Endodermal cell (in vitro differentiated cells): ENCODE data around the gene NRG2. TPM values are rescaled to one million over a fixed set of nuclear protein-coding genes. Genes with fewer than 3 reads are reported as not detected.

Experiments used
- DNase-seq: peaks from one replicate; pipeline ENCODE4 v3.0.0-alpha.2; 2017
- H3K27ac ChIP-seq: 2 replicates; pipeline ENCODE4 v1.5.1; 2013; ENCODE audit warnings: mild to moderate bottlenecking, low read depth, low read length, moderate library complexity
- H3K27me3 ChIP-seq: 2 replicates; pipeline ENCODE4 v1.6.1; 2013; ENCODE audit warnings: mild to moderate bottlenecking, low read length, moderate library complexity; ENCODE audit not compliant: insufficient read depth, control insufficient read depth, poor library complexity, severe bottlenecking
- H3K36me3 ChIP-seq: 2 replicates; pipeline ENCODE4 v1.7.0; 2013; ENCODE audit warnings: mild to moderate bottlenecking, low read length, moderate library complexity; ENCODE audit not compliant: control insufficient read depth, insufficient read depth
- H3K4me1 ChIP-seq: one replicate; pipeline ENCODE4 v1.7.0; 2013; ENCODE audit warnings: low read length; ENCODE audit not compliant: control insufficient read depth, insufficient read depth
- H3K4me3 ChIP-seq: 2 replicates; pipeline ENCODE4 v1.5.1; 2013; ENCODE audit warnings: mild to moderate bottlenecking, low read length, moderate library complexity
- H3K9ac ChIP-seq: 2 replicates; pipeline ENCODE4 v1.6.1; 2013; ENCODE audit warnings: mild to moderate bottlenecking, low read length, moderate library complexity; ENCODE audit not compliant: poor library complexity, severe bottlenecking; ENCODE audit errors: extremely low read depth
- H3K9me3 ChIP-seq: 2 replicates; pipeline ENCODE4 v1.6.1; 2013; ENCODE audit warnings: mild to moderate bottlenecking, low read length, moderate library complexity; ENCODE audit not compliant: control insufficient read depth
- H3K27ac Mint-ChIP-seq: 2 replicates; pipeline ENCODE4 v1.8.0; 2020; ENCODE audit warnings: mixed read lengths
- H3K27me3 Mint-ChIP-seq: 2 replicates; pipeline ENCODE4 v1.8.0; 2021; ENCODE audit warnings: mild to moderate bottlenecking, mixed read lengths; ENCODE audit not compliant: insufficient read depth
- H3K36me3 Mint-ChIP-seq: 2 replicates; pipeline ENCODE4 v1.8.0; 2020; ENCODE audit warnings: low read depth, mixed read lengths
- H3K4me1 Mint-ChIP-seq: 2 replicates; pipeline ENCODE4 v1.8.0; 2020; ENCODE audit warnings: mixed read lengths
- H3K4me3 Mint-ChIP-seq: 2 replicates; pipeline ENCODE4 v1.8.0; 2020; ENCODE audit warnings: mild to moderate bottlenecking, moderate library complexity, mixed read lengths
- H3K9me3 Mint-ChIP-seq: 2 replicates; pipeline ENCODE4 v1.8.0; 2020; ENCODE audit warnings: mild to moderate bottlenecking, mixed read lengths
- CTCF ChIP-seq: fragments of 200-600 bp; sonication (generic); conservative IDR thresholded peaks from 2 replicates; pipeline ENCODE4 v1.5.0; 2021; ENCODE audit warnings: antibody characterized with exemption, mild to moderate bottlenecking
- WGBS, 2 experiments: methylation state at CpG; one replicate each; pipeline versions ENCODE4 v1.1.5 to v1.1.7; 2013; ENCODE audit warnings: missing lambda C conversion rate in 2 of 2, mixed read lengths in 1 of 2; ENCODE audit not compliant: insufficient coverage in 1 of 2, insufficient read length in 1 of 2; 5-methylcytosine and 5-hydroxymethylcytosine counted together
- total RNA-seq, 2 donors: library from RNA; stranded (reverse); fragmentation: NEBNext Ultra II Directional in 1 of 2; extraction: Animal tissue kit (Norgen Biotek cat#: 25700) in 1 of 2; gene quantifications; 2 replicates in 1 of 2; 3 replicates in 1 of 2; pipeline ENCODE4 v1.2.1, GENCODE V29; 2021

Gene NRG2
- total RNA-seq, 2 donors from 2014 or later, result 10.8 to 12.5 TPM

- Histone ChIP-seq H3K4me3 (no peak overlapping the region), H3K9me3 (no peaks in the 10 kb centered on the region), H3K4me1 (no peaks in the 10 kb centered on the region), H3K9ac (no peak overlapping the region), H3K27ac (no peak overlapping the region), H3K36me3 (no peaks in the 10 kb centered on the region), H3K27me3 (peaks cover 15% of the 10 kb centered on the region)
- no peak for DNase-seq
- H3K27ac Mint-ChIP-seq, result no peak overlapping the region
- H3K4me1 Mint-ChIP-seq, result no peaks in the 10 kb centered on the region
- H3K36me3 Mint-ChIP-seq, result peaks cover 5% of the 10 kb centered on the region
- no peak overlapping the region for H3K4me3 Mint-ChIP-seq
- 89 to 90% methylated on average over 1 to 3 of the region's 3 CpGs for WGBS, 2 experiments
- no peaks in the 10 kb centered on the region for H3K9me3 Mint-ChIP-seq
- peaks cover 28% of the 10 kb centered on the region for H3K27me3 Mint-ChIP-seq
- TF ChIP-seq CTCF, result no peak
Measured at GRCh38 chr5:139882316-139882715, 160.8 kb downstream of the NRG2 start.

GRCh38 chr5:139881143-139881733, 161.9 kb downstream of the NRG2 start:
- H3K4me1 ChIP-seq, result no peaks in the 10 kb centered on the region
- Mint-ChIP-seq H3K27ac (no peak overlapping the region), H3K27me3 (peaks cover 18% of the 10 kb centered on the region), H3K4me1 (no peaks in the 10 kb centered on the region), H3K36me3 (peaks cover 4% of the 10 kb centered on the region), H3K4me3 (no peak overlapping the region), H3K9me3 (no peaks in the 10 kb centered on the region)
- TF ChIP-seq CTCF, result no peak
- no peak overlapping the region for H3K27ac ChIP-seq
- H3K9me3 ChIP-seq, result no peaks in the 10 kb centered on the region
- peaks cover 6% of the 10 kb centered on the region for H3K27me3 ChIP-seq
- H3K9ac ChIP-seq, result no peak overlapping the region
- WGBS, 2 experiments, result 77 to 81% methylated on average over 5 of the region's 5 CpGs
- DNase-seq, result no peak
- H3K4me3 ChIP-seq, result no peak overlapping the region
- H3K36me3 ChIP-seq, result no peaks in the 10 kb centered on the region

- TF ChIP-seq CTCF, result no peak
- Mint-ChIP-seq H3K9me3 (peaks cover 3% of the 10 kb centered on the region), H3K27me3 (peaks cover 17% of the 10 kb centered on the region), H3K36me3 (peaks cover 8% of the 10 kb centered on the region), H3K4me3 (no peak overlapping the region), H3K27ac (no peak overlapping the region), H3K4me1 (no peaks in the 10 kb centered on the region)
- Histone ChIP-seq H3K27me3 (peaks cover 6% of the 10 kb centered on the region), H3K9ac (no peak overlapping the region), H3K36me3 (no peaks in the 10 kb centered on the region), H3K27ac (no peak overlapping the region), H3K4me3 (no peak overlapping the region), H3K9me3 (peaks cover 6% of the 10 kb centered on the region), H3K4me1 (no peaks in the 10 kb centered on the region)
- 86 to 88% methylated on average over 4 to 18 of the region's 18 CpGs for WGBS, 2 experiments
- no peak for DNase-seq
Measured at GRCh38 chr5:139880416-139881142, 162.5 kb downstream of the NRG2 start.
